SK-MEL-5 (cell line): ENCODE data around the gene CORO6. TPM values are rescaled to one million over a fixed set of nuclear protein-coding genes. Genes with fewer than 3 reads are reported as not detected.

ENCODE experiments used
- DNase-seq: peaks from one replicate; pipeline ENCODE4 v3.0.0-alpha.2; 2016; ENCODE audit warnings: low read depth, low spot score
- in situ Hi-C: cut with HindIII; loops from 2 replicates; pipeline ENCODE4 v1.10.0; 2016; ENCODE audit warnings: low sequenced_read_pairs, high pct_unique_total_duplicates, low pct_unique_long_range_greater_than_20kb
- total RNA-seq: library from RNA; depleted of rRNA; stranded (reverse); fragments of >200 nt; shearing (Covaris generic); gene quantifications from 2 replicates; pipeline ENCODE4 v1.2.3, GENCODE V29; 2014

CORO6 gene
- total RNA-seq, 1 experiment from 2014 or later: 0.13 TPM

DNA sequence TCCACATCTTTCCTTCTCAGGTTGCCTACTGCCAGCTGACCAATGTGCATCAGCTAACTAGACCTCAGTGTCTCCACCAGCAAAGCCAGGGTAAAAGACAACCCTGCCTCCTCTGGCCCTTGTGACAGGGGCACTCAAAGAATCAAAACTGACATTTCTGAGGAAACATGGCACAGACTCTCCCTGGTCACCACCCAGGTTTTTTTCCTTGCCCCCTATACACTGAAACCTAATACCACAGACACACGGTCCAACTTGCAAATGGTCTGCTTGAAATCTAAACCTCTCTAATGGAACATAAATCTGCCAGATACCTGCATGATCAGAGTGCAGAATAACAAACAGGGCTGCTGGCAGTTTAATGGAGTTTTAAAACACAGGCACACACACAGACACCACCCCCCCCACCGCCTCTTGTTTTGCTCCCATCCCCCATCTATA is 19.5 kb upstream of the CORO6 start:
- no peak for DNase-seq
- in situ Hi-C loops: no loop called here

DNA sequence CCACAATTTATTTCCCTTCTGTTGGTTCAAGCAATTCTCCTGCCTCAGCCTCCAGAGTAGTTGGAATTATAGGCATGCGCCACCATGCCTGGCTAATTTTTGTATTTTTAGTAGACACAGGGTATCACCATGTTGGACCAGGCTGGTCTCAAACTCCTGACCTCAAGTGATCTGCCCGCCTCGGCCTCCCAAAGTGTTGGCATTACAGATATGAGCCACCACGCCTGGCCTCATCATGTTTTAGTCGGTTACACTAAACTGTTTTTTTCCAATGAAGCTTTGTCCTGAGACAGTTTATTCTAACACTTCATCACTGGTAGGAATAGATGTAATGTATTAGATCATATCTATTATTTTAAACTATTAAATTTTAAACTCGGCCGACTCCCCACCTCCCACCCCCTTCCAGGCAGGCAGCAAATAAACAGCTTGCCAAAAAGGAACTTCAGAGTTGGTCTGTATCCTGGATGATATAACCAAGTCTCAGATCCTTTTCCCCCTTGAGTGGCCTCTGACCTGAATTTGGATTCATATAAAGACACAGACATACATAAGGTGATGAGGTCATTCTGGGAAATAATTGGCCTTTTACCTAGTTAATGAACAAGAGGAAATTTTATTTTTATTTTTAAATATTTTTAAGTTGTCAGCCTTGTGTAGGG is 18.4 kb upstream of the CORO6 start:
- no peak for DNase-seq
- in situ Hi-C loops: no loop called here

DNA sequence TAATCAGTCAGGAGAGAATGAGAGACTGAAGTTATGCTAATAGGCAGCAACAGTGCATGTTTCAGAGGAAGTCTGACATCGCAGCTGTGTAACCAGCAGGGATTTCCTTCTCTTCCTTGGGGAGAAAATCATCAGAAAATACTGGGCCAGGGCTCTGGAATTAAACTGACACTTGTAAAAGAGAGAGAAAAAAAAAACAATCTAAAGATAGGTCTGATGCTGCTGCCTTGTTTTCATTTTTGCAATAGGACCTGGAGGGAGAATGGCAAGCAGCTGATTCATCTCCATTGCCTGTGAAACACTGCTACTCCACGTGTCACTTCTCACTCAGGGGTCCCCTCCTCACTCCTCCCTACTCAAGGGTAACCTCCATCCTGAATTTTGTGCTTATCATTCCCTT is 17.7 kb upstream of the CORO6 start:
- in situ Hi-C loops: no loop called here
- no peak for DNase-seq

DNA sequence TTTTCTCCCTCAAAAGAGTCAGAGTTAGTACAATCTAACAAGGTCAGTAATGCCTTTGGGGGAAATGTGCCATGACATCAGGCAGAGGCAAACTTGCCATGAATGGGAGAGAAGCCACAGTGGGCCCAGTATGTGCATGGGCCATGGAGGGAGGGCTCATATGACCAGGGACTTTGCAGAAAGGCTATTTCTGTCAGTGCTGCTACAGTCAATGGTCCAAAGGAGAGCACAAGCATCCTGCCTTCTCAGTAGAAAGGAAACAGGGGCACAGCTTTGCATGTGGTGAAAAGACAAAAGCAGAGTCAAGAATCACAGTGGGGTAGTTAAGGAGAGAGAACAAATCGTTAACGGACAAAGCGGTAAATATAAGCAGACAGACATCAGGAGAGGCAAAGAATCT is 11.2 kb upstream of the CORO6 start:
- DNase-seq: peak; percentile 63
- in situ Hi-C loops: no loop called here

DNA sequence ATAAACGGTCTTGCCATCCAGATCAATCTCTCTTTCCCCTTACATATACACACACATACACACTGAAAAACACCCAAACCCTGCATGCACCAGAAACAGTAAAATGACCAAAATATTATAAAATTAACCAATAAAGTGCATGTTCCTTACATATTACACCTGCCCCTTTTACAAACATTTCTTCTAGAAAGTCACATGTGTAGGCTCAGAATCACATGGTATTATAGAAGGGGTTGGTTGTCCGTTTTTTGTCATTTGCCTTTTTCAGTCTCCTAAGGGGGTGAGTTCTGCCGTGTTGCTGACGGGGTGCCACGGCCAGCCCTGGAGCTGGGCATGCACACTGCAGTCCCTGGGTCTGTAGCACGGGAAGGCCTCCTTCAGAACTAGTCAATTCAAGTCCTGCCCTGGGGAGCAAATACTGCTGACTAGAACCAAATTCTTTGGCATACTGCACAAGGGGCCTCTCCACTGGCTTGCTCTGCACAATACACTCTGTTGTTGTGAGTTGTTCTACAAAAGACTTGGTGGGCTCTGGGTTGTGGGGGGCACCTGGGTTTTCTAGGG is 8.0 kb upstream of the CORO6 start:
- in situ Hi-C loops: no loop called here
- DNase-seq: no peak

DNA sequence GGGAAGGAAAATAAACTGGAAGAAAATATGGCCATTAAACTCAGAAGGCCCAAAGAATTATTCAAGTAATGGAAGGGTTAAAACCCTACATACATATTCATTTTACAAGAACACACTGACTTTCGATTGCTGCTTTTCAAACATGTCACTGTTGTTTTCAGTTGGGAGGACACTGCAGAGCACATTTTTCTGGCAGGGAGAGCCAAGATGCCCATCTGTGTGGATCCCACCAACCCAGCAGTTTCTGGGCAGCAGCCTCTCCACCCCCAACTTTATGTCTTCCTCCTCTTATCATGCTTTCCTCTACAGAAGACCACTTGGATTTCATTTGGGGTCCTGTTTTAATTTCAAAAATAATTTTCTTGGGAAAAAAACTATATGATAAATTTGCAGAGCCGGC is 7.1 kb upstream of the CORO6 start:
- no peak for DNase-seq
- in situ Hi-C loops: no loop called here

DNA sequence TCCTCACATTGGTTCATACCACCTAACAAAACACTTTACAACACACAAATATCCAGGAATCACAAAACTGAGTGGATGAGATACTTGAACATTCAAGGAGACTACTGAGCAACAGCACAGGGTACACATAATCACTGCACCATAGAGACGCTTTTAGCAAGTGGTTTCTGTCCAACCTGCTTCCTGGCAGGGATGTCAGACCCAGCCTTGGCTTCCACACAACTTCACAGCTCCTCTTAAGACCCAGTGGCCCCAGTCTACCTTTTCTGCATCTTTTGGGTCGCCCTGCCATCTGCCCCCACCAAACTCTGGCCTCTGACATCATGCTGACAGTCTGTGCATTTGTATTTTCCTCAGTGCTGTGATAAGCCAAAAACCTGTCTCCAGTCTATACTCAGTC is 5.9 kb upstream of the CORO6 start:
- no peak for DNase-seq
- in situ Hi-C loops: no loop called here

DNA sequence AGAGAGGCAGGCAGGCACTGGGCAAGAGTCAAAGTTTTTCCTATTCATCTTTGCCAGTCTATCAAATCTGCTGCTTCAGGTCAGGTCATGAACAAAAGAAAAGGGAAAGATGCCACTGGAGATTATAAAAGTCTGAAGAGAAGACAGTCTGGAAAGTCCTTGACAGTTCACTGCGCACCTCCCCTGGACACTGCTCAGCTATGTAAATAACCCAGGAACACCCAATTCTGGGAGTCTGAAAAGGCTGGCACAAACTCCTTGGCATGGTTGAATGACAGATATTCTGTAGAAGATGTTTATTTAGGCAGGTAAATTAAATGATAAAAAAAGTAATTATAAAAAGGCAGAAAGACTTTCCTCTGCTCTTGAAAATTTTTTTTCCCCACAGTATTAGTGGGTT is 5.2 kb upstream of the CORO6 start:
- in situ Hi-C loops: no loop called here

DNA sequence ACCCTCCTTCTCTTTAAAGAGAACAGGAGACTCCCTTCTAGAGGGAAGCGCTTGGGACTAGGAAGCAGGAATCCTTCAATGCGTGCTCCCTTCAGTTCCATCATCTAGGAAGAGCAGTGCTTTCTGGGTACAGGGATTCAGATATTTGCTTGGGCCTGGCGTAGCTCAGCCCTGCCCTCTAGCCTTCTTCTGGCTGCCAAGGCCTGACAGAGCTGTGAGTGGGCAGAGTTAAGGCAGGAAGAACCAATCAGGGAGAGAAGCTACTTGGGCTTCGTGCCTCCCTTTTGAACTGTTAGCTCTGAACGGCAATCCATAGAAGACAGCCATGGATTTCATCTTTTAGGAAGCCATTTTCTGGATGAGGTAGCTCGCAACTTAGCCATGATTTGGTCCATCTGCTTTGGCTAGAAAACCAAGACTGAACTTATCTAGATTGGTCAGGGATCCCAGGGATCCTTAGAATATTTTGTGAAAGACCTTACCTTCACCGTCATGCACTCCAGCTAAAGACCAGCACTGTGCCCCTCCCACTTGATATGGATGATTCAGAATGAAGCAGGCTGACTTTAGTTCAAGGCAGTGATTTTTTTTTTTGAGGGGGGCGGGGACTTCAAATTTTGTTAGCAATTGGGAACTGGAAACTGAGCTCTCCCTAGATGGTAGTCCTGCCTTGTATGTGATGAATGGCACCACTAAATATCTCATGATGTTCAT is 2.5 kb upstream of the CORO6 start:
- in situ Hi-C loops: no loop called here
- DNase-seq: peak; percentile 80

More for the DNA sequence above, 5.2 kb upstream of the CORO6 start:
- no peak for DNase-seq

DNA sequence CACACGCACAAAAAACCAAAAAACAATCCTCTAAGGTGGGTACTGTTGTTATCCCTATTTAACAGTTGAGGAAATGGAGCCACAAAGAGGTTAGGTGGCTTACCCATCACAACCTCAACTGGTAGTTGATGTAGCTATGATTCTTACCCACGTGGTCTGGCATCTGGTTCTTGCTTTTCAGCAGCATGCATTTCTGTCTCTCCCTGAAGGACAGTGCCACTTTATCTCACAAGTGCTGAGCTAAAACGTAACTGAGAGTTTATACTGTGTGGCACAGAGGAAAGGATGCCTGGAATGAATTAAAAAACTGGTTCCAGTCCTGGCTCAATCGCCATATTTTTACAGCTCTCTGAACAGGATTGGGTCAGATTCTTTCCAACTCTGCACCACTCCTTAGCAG is 1.9 kb upstream of the CORO6 start:
- no peak for DNase-seq
- in situ Hi-C loops: no loop called here

DNA sequence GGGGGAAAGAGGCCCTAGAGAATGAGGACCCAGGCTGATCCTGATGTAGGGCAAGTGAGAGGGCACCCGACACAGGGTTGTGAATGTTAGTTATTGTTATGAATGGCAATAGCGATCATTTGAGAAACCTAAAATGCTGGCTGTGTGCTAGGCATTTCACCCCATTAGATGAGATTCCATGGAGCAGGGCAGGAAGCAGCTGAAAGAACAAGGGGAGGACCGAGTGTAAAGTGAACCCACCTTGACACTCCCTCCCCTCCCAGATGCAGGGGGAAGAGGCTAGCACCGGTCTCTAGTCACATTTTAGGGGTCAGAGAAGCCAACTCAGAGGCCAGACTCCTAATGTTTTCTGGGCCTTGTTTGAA is 553 bp upstream of the CORO6 start:
- no peak for DNase-seq
- in situ Hi-C loops: no loop called here

DNA sequence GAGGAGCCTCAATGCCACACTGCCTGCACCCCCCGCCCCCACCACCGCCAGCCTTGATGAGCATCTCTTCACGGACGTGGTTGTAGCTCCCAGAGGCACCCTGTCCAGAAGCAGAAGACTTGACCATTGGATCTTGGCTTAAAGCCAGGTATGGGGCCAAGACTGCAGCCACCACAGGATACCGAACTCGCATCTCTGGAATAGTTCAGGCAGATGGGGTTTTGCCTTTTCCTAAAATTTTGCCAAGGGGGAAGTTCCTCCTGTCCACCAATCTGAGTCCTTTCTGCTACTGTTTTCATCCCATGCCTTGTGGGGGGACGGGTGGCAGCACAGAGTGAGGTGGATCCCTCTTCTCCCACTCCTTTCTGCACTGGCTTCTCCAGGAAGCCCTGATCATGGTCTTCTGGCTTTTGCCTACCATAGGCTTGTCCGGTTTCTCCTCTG is 939 bp downstream of the CORO6 start:
- in situ Hi-C loops: no loop called here
- no peak for DNase-seq

DNA sequence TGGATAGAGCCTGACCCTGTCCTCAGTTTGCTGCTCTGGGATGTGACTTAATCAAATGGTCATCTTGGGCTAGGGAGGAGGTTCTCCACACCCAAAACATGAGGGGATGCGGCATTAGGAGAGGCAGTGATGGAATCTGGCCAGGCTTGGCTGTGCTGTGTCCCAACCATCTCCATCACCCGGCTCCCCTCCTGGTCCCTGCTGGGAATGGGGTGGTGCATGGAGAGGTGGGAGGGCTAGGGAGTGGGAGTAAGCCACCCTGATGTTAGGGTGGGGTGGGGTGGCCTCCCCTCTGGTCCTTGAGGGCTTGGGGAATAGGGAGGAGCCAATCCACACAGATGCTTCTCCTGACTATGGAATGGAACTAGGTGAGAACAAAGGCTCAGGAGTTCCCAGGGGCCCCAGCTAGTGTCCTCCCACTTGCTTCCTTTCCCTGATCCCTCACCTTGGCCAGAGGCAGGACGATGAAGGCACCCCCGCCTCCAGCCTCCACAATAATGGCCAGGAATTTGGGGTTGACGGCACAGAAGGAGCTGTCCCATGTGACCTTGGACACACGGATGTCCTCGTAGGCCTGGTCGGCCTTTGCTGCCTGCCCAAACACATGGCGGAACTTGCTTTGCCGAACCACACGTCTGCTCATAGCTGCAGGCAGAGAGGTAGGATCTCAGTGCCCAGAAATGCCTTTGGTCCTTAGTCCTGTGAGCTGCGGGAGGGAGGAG is 1.8 kb downstream of the CORO6 start:
- in situ Hi-C loops: no loop called here
- no peak for DNase-seq

DNA sequence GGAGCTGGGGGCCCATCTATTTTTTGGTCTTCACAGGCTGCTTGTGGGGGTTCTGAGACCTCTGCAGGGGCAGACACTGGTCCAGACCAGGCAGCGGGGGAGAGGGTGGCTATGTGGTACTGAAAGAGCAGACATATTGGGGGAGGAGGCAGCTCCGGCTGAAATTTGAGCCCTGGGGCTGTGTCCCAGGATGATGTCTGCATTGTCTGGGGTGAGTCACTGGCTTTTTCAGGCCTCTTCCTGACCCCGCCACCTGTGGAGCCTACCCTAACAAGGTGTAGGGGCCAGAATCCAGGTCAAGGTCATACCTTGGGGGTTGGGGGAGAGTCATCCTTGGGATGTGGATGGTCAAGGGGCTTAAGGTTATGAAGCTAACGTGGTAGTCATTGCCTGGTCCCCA is 2.4 kb downstream of the CORO6 start:
- no peak for DNase-seq
- in situ Hi-C loops: no loop called here

DNA sequence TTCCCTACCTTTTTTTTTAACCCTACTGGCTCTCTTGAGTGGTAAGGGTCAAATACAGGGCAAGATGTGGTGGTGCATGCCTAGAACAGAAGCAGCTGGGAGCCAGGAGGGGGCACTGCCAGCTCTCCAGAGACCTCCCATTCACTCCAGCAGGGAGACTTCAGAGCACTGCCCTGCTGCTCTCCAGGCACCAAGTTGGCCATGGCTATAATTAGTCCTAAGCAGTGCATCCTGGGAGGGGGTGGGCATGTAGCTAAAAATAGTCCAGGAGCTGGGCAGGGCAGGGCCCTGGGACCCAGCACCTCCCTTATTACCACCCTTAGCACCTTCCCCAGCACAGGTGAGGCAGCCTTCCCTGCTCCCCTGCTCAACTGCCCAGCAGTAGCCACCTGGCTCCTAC is 3.5 kb downstream of the CORO6 start:
- DNase-seq: peak; percentile 63
- in situ Hi-C loops: no loop called here

DNA sequence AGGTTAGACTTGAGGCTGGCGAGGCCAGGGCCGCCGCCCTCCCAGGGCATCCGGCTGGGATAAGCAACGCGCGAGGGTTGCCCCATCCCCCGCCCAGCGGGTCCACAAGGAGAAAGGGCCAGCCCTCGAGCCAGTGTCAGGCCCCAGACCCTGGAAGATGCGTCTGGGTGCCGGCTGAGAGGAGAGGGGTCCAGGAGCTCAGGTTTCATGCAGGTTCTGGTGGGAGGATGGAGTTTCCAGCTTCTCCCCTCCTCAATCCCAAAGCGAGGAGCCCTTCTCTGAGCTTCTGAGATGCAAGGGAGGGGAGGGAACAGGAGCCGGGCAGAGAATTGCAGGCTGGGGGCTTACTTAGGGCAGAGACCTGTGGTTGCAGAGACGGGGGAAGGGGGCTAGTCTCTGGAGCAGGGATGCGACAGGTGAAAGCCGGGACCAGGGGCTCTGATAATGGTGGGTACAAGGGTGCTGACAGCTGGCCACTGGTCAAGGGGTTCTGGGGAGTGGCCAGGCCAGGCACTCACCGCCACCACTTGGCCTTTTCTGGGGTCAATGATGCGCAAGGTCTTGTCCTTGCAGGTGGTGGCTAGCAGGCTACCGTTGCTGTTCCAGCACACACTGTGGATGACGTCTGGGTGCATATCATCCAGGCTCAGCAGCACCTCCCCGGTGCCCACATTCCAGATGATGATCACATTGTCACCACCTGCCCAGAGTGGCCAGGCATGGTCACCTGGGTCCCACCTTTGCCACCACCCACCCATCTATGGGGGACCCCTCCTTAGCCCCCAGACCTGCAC is 4.2 kb downstream of the CORO6 start:
- in situ Hi-C loops: no loop called here
- no peak for DNase-seq

DNA sequence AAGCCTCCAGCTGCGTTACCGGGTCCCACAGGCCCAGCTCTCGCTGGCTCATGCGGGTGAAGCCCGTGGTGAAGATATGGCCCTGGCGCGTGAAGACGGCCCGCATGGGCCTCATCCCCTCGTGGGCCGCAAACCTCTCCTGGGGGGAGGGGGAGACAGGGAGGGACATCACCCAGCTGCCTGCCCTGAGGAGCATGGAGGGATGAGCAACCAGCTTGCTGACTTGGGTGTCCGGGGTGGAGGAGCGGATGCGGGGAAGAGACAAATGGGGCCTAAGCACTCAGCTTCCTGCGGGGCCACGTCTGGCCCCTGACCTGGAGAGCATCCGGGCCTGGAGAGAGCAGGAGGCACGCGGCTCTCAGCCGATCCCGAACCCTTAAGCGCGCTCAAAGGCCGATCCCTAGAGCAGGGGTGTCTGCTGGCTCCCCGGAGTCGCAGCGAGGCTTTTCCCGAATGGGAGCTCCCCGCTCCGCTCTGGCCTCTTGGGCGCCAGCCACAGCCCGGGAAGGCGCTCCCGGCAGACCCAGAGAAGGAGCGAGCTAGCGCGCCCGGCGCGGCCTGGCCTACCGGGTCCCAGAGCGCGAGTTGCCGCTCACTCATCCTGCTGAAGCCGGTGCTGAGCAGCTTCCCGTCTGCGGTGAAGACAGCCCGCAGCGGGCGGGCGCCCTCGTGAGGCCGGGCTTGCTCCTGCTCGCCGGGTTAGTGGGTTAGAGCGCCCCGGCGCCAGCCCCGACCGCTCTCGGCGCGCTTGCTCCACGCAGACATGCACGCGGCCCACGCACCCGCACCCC is 5.0 kb downstream of the CORO6 start:
- peak; percentile 66 for DNase-seq
- in situ Hi-C loops: no loop called here
